ENCODE measurements around the gene PDZD2. TPM values are rescaled to one million over a fixed set of nuclear protein-coding genes. Genes with fewer than 3 reads are reported as not detected.

Gene PDZD2
- total RNA-seq, 2 donors from 2014 or later: 10.3 to 59.5 TPM

DNA sequence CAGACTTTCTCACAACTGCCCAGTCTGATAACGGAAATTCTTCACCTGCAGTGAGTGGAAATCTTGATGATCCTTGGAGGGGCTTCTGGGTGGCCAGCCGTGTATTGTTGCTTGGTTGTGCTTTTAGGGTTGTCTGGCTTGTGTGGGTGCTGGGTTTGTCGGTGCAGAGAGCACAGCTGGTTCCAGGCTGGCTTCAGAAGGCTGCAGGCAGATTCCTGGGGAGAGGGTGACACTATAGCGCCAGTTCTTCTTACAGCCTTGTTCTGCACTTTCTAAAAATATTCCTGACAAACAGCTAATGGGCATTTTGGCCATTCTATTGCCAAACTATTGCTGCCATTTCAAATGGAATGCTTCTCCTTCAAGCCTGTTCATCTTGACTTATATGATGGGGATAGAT, 99.3 kb downstream of the PDZD2 start:
- H3K27me3 ChIP-seq (replicated peaks; ENCODE audit: insufficient read depth): no peaks in the 10 kb centered on the region
- DNase-seq (ENCODE audit: low spot score): no peak

DNA sequence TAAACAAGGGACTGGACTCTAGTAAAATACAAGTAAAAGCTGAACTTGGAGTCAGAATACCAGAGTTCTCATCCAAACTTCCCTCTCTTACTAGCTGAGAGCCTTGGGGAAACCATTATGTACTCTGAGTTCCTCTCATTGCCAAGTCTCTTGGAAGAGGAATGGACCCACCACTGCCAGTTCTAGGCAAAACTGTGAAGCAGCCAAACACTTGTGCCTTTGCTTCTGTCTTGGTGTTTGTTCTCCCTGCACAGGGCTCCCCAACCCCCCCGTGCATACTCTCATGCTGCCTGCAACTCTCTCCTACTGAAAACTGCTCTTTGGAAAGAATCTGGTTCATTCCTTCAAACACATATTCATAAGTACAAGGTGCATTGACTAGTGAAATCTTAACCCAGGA, 102.6 kb downstream of the PDZD2 start:
- intact Hi-C loops (cut with DNase I): no loop called here
- peak; percentile 28 for DNase-seq (ENCODE audit: low spot score)
- no peak overlapping the region for H3K4me3 ChIP-seq
- TF ChIP-seq POLR2AphosphoS5 (IDR thresholded peaks at IDR 0.05) (no peak), POLR2A (IDR thresholded peaks at IDR 0.05) (no peak)
- TF ChIP-seq, protein P1, sequence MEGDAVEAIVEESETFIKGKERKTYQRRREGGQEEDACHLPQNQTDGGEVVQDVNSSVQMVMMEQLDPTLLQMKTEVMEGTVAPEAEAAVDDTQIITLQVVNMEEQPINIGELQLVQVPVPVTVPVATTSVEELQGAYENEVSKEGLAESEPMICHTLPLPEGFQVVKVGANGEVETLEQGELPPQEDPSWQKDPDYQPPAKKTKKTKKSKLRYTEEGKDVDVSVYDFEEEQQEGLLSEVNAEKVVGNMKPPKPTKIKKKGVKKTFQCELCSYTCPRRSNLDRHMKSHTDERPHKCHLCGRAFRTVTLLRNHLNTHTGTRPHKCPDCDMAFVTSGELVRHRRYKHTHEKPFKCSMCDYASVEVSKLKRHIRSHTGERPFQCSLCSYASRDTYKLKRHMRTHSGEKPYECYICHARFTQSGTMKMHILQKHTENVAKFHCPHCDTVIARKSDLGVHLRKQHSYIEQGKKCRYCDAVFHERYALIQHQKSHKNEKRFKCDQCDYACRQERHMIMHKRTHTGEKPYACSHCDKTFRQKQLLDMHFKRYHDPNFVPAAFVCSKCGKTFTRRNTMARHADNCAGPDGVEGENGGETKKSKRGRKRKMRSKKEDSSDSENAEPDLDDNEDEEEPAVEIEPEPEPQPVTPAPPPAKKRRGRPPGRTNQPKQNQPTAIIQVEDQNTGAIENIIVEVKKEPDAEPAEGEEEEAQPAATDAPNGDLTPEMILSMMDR (IDR thresholded peaks at IDR 0.05): no peak
- H3K9me3 ChIP-seq: no peaks in the 10 kb centered on the region
- no peaks in the 10 kb centered on the region for H3K36me3 ChIP-seq
- no peak overlapping the region for H3K27ac ChIP-seq
- 8% methylated on average over 1 of the region's 1 CpG for WGBS
- H3K4me1 ChIP-seq (replicated peaks): no peaks in the 10 kb centered on the region
- H3K27me3 ChIP-seq (replicated peaks; ENCODE audit: insufficient read depth): no peaks in the 10 kb centered on the region

More for the DNA sequence above, 99.3 kb downstream of the PDZD2 start:
- Histone ChIP-seq H3K4me3 (no peak overlapping the region), H3K4me1 (replicated peaks) (no peaks in the 10 kb centered on the region), H3K27ac (no peak overlapping the region), H3K9me3 (no peaks in the 10 kb centered on the region), H3K36me3 (no peaks in the 10 kb centered on the region)
- intact Hi-C loops (cut with DNase I): no loop called here
- TF ChIP-seq POLR2AphosphoS5 (IDR thresholded peaks at IDR 0.05): no peak
- TF ChIP-seq, protein P1 (IDR thresholded peaks at IDR 0.05): no peak
- no peak for TF ChIP-seq POLR2A (IDR thresholded peaks at IDR 0.05)
- 85% methylated on average over 4 of the region's 4 CpGs for WGBS

DNA sequence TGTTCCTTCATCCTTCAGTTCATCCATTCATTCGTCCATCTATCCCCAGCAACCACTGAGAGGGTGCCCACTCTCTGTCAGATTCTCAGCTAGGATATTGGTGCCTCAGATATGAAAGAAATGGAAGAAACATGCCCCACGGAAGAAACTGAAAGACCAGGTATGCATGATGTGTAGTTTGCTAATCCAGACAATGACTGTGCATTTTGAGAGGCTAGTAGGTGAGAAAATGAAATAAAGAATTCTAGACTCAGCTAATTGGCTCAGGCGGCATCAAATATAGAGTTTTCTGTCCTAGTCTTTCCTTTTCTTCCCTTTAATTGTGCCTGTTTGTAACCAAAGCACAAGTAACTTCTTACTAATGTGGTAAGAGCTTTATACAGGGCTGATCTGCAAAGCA, 104.7 kb downstream of the PDZD2 start:
- Histone ChIP-seq H3K4me1 (replicated peaks) (no peaks in the 10 kb centered on the region), H3K27me3 (replicated peaks; ENCODE audit: insufficient read depth) (no peaks in the 10 kb centered on the region), H3K9me3 (no peaks in the 10 kb centered on the region), H3K27ac (no peak overlapping the region), H3K36me3 (no peaks in the 10 kb centered on the region), H3K4me3 (no peak overlapping the region)
- intact Hi-C loops (cut with DNase I): no loop called here
- DNase-seq (ENCODE audit: low spot score): no peak
- TF ChIP-seq, protein P1 (IDR thresholded peaks at IDR 0.05): no peak
- TF ChIP-seq POLR2A (IDR thresholded peaks at IDR 0.05): no peak
- no peak for TF ChIP-seq POLR2AphosphoS5 (IDR thresholded peaks at IDR 0.05)
- WGBS: 98% methylated on average over 3 of the region's 3 CpGs

DNA sequence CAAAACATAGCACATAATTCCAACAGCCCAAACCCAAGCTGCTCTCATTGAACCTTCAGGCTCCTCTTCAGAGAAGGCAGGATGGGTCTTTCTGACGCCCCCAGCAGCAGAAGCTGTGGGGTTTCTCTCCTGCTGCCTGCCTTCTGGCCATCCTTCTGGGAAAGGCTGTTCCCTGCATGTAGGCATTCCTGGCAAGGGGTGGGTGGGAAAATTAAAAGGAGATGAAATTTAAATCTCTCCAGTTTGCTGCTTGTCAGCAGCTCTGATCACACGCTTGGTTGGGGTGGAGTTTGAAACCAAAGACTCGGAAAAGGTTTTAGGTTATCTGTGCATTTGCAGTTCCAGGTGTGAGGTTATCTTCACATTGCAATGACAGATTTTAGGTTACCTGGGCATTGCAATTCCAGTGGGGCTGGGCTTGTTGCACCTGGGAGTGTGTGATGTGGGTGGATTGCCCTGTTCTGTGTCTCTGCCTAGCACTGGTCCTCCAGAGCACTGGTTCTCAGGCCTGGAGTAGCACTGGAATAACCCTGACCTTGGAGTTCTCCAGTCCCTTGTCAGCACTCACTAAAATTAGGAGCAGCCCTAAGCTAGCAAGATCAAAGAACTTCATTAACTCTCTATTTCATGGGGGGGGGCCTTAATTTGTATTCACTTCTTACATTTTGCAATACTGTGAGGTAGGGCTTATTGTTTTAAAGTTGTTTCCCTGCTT, 109.7 kb downstream of the PDZD2 start:
- no peak overlapping the region for H3K4me3 ChIP-seq
- intact Hi-C loops (cut with DNase I): no loop called here
- H3K36me3 ChIP-seq: no peaks in the 10 kb centered on the region
- 93% methylated on average over 3 of the region's 3 CpGs for WGBS
- no peak overlapping the region for H3K27ac ChIP-seq
- no peaks in the 10 kb centered on the region for H3K4me1 ChIP-seq (replicated peaks)
- no peak for DNase-seq (ENCODE audit: low spot score)
- H3K27me3 ChIP-seq (replicated peaks; ENCODE audit: insufficient read depth): no peaks in the 10 kb centered on the region
- no peaks in the 10 kb centered on the region for H3K9me3 ChIP-seq
- no peak for TF ChIP-seq POLR2A (IDR thresholded peaks at IDR 0.05)

DNA sequence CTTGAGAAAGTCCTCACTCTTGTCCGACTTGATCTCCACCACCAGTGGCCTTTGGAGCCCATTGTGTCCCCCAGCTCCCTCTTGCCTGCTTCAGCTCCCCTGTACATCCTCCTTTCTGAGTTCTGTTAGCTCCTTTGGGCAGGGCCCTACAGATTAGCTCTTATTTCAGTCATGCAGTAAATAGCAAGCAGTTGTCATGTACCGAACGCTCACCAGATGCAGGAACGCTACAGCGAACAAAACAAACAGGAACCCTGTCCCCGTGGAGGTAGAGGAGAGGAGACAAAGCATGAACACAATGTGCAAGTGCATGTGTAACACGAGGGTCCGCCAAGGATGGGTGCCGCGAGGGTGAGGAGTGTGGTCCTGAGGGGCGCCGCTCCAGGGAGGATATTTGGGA, 111.3 kb downstream of the PDZD2 start:
- Histone ChIP-seq H3K27ac (no peak overlapping the region), H3K4me1 (replicated peaks) (no peaks in the 10 kb centered on the region), H3K9me3 (no peaks in the 10 kb centered on the region), H3K27me3 (replicated peaks; ENCODE audit: insufficient read depth) (no peaks in the 10 kb centered on the region), H3K36me3 (no peaks in the 10 kb centered on the region), H3K4me3 (no peak overlapping the region)
- 88% methylated on average over 12 of the region's 12 CpGs for WGBS
- no peak for TF ChIP-seq POLR2A (IDR thresholded peaks at IDR 0.05)
- TF ChIP-seq, protein P1 (IDR thresholded peaks at IDR 0.05): no peak
- TF ChIP-seq POLR2AphosphoS5 (IDR thresholded peaks at IDR 0.05): no peak
- intact Hi-C loops (cut with DNase I): no loop called here
- no peak for DNase-seq (ENCODE audit: low spot score)

Measured in prostate gland (tissue), 2 donors.